Measurements from ENCODE around the gene RNF135. TPM values are rescaled to one million over a fixed set of nuclear protein-coding genes. Genes with fewer than 3 reads are reported as not detected.

RNF135 gene
- total RNA-seq, 4 donors from 2014 or later, result 24.8 to 37.2 (median 31.7) TPM

DNA sequence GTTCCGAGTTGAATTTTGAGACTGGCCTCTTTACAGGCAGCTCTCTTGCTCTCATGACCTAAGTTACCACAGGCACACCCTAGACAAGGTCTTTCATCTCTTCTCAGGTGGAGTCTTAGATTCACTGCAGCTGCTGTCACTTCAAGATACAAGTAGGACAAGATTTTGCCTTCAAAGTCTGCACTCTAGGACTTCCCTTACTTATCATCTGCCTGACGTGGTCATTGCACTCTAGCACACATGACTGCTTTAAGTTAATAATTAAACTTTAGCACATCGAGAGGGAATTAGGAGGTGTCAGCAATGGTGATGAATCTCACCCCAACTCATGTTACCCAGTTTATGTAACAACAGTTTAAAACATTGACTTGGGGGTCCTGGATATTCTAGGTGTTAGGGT, 25.6 kb downstream of the RNF135 start:
- H3K4me1 ChIP-seq, result no peaks in the 10 kb centered on the region
- intact Hi-C loops (cut with DNase I), result no loop called here
- no peak for DNase-seq
- H3K36me3 ChIP-seq, result peaks cover 27 to 40% of the 10 kb centered on the region in 2 donors
- WGBS, 2 donors, result 88 to 90% methylated on average over 3 of the region's 3 CpGs
- TF ChIP-seq, protein P1, sequence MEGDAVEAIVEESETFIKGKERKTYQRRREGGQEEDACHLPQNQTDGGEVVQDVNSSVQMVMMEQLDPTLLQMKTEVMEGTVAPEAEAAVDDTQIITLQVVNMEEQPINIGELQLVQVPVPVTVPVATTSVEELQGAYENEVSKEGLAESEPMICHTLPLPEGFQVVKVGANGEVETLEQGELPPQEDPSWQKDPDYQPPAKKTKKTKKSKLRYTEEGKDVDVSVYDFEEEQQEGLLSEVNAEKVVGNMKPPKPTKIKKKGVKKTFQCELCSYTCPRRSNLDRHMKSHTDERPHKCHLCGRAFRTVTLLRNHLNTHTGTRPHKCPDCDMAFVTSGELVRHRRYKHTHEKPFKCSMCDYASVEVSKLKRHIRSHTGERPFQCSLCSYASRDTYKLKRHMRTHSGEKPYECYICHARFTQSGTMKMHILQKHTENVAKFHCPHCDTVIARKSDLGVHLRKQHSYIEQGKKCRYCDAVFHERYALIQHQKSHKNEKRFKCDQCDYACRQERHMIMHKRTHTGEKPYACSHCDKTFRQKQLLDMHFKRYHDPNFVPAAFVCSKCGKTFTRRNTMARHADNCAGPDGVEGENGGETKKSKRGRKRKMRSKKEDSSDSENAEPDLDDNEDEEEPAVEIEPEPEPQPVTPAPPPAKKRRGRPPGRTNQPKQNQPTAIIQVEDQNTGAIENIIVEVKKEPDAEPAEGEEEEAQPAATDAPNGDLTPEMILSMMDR (IDR thresholded peaks at IDR 0.05), result no peak
- no peak for TF ChIP-seq POLR2A (IDR thresholded peaks at IDR 0.05)
- no peak overlapping the region for H3K27ac ChIP-seq
- H3K27me3 ChIP-seq, result no peaks in the 10 kb centered on the region
- no peak overlapping the region for H3K4me3 ChIP-seq (replicated peaks in 1 of 3)
- no peaks in the 10 kb centered on the region for H3K9me3 ChIP-seq

DNA sequence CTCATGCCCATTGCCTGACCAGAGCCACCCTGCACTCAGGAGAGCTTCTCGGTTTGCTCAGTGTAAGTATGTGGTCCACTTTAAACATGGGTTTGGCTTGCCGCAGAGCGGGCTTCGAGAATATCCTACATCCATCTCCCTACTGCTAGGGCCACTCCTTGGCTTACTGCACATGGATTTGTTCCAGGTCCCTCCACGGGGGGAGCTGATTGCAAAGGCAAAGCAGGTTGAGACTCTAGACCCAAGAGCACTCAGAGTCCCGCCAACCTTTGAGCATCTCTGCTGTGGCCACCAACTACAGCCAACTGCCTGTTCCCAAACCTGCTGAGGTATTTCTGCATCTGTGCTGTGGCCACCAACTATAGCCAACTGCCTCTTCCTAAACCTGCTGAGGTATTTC, 26.4 kb downstream of the RNF135 start:
- Histone ChIP-seq H3K27me3 (no peaks in the 10 kb centered on the region), H3K4me3 (replicated peaks in 1 of 3) (no peak overlapping the region), H3K9me3 (no peaks in the 10 kb centered on the region), H3K36me3 (peaks cover 27 to 40% of the 10 kb centered on the region in 2 donors), H3K27ac (no peak overlapping the region), H3K4me1 (no peaks in the 10 kb centered on the region)
- intact Hi-C loops (cut with DNase I), result no loop called here
- TF ChIP-seq POLR2A (IDR thresholded peaks at IDR 0.05), result no peak
- TF ChIP-seq, protein P1 (IDR thresholded peaks at IDR 0.05), result no peak
- DNase-seq, result no peak
- 93 to 94% methylated on average over 6 of the region's 6 CpGs for WGBS, 2 donors

DNA sequence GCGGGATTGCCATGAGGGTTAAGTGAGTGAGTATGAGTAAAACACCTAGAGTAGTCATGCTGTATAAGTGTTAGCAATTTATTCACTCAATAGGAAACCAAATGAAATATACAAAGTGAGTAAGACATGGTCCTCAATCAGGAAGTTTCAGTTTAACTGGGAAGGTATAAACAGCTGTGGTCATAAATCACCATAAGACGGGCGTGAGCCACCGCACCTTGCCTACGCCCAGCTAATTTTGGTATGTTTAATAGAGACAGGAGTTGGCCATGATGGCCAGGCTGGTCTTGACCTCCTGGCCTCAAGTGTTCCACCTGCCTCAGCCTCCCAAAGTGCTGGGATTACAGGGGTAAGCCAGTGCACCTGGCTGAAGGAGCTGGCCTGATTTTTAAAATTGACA, 27.0 kb downstream of the RNF135 start:
- Histone ChIP-seq H3K27ac (no peak overlapping the region), H3K36me3 (peaks cover 27 to 40% of the 10 kb centered on the region in 2 donors), H3K4me3 (replicated peaks in 1 of 3) (no peak overlapping the region), H3K4me1 (no peaks in the 10 kb centered on the region), H3K9me3 (no peaks in the 10 kb centered on the region), H3K27me3 (no peaks in the 10 kb centered on the region)
- WGBS, 2 donors, result 95 to 97% methylated on average over 5 of the region's 5 CpGs
- intact Hi-C loops (cut with DNase I), result no loop called here
- TF ChIP-seq POLR2A (IDR thresholded peaks at IDR 0.05), result no peak
- TF ChIP-seq, protein P1 (IDR thresholded peaks at IDR 0.05), result no peak
- no peak for DNase-seq

DNA sequence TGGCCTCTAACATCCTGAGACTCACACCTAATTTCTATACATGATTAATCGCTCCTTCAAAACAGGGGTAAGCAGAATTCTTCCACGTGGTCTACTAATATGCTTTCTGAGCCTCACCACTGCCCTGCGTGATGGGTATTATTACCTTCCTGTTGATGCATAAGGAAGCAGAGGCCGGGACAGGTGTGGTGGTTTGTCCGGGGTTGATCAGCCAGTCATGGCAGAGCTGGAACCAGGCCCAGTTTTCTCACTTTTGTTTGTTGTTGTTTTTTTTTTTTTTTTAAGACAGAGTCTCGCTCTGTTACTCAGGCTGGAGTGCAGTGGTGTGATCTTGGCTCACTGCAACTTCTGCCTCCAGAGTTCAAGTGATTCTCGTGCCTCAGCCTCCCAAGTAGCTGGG, 31.2 kb downstream of the RNF135 start:
- Histone ChIP-seq H3K9me3 (no peaks in the 10 kb centered on the region), H3K27me3 (no peaks in the 10 kb centered on the region), H3K36me3 (peaks cover 24 to 33% of the 10 kb centered on the region in 2 donors), H3K4me1 (no peaks in the 10 kb centered on the region), H3K4me3 (replicated peaks in 1 of 3) (no peak overlapping the region), H3K27ac (no peak overlapping the region)
- DNase-seq, result no peak
- intact Hi-C loops (cut with DNase I), result no loop called here
- TF ChIP-seq, protein P1 (IDR thresholded peaks at IDR 0.05), result no peak
- TF ChIP-seq POLR2A (IDR thresholded peaks at IDR 0.05), result no peak
- WGBS, 2 donors, result 89 to 93% methylated on average over 7 of the region's 7 CpGs

DNA sequence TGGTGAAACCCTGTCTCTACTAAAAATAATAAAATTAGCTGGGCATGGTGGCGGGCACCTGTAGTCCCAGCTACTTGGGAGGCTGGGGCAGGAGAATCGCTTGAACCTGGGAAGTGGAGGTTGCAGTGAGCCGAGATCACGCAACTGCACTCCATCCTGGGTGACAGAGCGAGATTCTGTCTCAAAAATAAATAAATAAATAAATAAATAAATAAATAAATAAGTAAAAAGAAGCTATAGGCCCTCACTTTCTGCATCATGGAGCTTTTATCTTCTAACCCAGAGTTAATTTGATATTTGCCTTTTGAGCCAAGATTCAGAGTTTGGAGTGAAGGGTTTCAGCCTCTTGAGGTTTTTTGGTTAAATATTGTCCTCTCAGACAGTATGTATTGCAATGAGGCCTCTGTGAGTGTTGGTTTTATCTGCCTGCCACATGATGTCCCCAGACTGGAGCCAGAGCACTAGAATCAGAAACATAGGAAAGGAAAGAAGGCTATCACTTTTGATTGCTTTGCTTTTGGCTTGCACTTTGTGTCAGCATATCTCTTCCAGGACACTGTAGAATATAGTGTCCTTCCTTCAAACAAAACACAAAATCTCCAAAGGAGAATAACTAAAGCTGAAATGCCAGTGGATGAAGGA, 32.5 kb downstream of the RNF135 start:
- DNase-seq, result no peak
- no peak overlapping the region for H3K27ac ChIP-seq
- H3K27me3 ChIP-seq, result no peaks in the 10 kb centered on the region
- H3K4me1 ChIP-seq, result peaks cover 5 to 8% of the 10 kb centered on the region in 2 donors
- 94 to 99% methylated on average over 5 of the region's 5 CpGs for WGBS, 2 donors
- no peak overlapping the region for H3K4me3 ChIP-seq (replicated peaks in 1 of 3)
- H3K9me3 ChIP-seq, result no peaks in the 10 kb centered on the region
- intact Hi-C loops (cut with DNase I), result no loop called here
- TF ChIP-seq, protein P1 (IDR thresholded peaks at IDR 0.05), result no peak
- TF ChIP-seq POLR2A (IDR thresholded peaks at IDR 0.05), result no peak
- peaks cover 13 to 23% of the 10 kb centered on the region in 2 donors for H3K36me3 ChIP-seq
